GM12872 (cell line): Measurements from ENCODE around the gene RPS27L.

Experiments used
- CTCF ChIP-seq: IDR thresholded peaks from 3 replicates; pipeline ENCODE4 v1.5.1; 2011; ENCODE audit warnings: low read depth, mild to moderate bottlenecking, low read length, moderate library complexity; ENCODE audit not compliant: insufficient read depth

Gene RPS27L

GRCh38 chr15:63135804-63136203 lies 21.5 kb downstream of the RPS27L start:
- TF ChIP-seq CTCF, result no peak

- TF ChIP-seq CTCF, result no peak
Measured at GRCh38 chr15:63135281-63135680, 22.0 kb downstream of the RPS27L start.

DNA sequence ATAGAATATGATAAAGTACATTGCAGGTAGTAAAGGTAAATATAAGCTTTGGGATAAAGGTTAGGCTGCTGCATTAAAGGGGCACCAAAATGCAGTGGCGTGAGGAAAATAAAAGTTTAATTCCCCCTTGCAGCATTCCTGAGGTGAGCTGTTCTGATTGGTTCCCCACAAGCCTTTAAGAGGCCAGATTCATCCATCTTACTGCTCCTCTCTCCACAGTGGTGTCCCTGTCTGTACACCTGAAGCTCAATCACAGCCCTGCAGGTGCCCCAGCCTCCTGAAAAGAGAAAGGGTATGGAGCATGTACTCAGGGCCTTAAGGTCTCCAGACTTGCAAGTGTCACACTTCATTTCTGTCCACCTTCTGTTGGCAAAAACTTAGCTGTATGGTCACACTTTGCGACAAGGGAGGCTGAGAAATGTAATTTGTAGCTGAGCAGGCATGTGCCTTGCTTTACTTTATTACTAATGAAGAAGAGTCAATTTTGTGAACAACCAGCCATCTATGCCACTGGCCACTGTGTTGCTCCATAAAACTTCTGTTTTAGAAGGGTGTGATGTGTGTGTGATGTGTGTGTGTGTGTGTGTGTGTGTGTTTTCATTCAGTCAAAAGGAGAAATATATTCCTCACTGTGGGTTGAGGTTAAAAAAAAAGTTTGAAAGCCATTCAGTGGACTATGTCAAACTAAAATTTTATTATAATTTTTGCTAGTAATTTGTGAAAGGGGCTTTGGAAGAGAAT lies 22.9 kb downstream of the RPS27L start:
- no peak for TF ChIP-seq CTCF

DNA sequence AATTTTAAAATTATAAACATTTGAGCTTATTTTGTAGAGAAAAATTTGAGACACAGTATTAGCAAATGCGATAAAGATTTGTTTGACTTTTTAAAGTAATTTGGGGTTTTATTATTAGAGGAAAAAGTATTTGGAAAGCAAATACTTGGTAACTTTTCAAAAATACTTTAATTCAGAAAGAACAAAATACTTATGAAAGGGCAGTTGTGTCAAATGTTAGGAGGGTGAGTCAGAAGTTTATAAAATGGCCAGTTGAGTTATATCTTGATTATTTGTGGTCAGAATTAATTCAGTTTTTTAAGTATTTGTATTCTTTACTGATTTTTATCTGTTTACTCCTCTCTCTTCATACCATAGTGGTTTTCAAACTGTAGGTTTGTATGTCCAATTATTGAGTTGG lies 23.5 kb downstream of the RPS27L start:
- no peak for TF ChIP-seq CTCF

- no peak for TF ChIP-seq CTCF
Measured at GRCh38 chr15:63126726-63127125, 30.6 kb downstream of the RPS27L start.

DNA sequence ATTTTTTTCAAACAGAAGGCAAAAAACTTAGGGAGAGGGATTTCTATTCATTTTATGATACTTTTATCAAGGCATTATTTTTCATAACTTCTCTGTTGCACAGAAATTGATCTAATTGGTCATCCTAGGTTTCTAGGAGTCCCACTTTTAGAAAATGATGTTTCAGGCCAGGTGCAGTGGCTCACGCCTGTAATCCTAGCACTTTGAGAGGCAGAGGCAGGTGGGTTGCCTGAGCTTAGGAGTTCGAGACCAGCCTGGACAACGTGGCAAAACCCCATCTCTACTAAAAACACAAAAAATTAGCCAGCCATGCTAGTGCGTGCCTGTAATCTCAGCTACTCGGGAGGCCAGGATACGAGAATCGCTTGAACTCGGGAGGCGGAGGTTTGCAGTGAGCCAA lies 32.8 kb downstream of the RPS27L start:
- TF ChIP-seq CTCF, result no peak

GRCh38 chr15:63122002-63122875 lies 35.0 kb downstream of the RPS27L start:
- TF ChIP-seq CTCF, result 0 out of 3 replicates have a peak, but pooled peaks have one; percentile 18
